PFSK-1 (cell line): ENCODE results near the gene FOXN3.

Source experiments
- FOXP2 ChIP-seq: optimal IDR thresholded peaks from 2 replicates; pipeline ENCODE3; 2011; ENCODE audit warnings: borderline replicate concordance, control low read depth, inconsistent platforms; ENCODE audit not compliant: insufficient read depth; ENCODE audit errors: extremely low read length, extremely low read depth
- POLR2AphosphoS5 ChIP-seq: IDR thresholded peaks from 2 replicates; pipeline ENCODE4 v1.6.1; 2012; ENCODE audit warnings: low read depth, mild to moderate bottlenecking, control low read depth, low read length, moderate library complexity
- SIN3A ChIP-seq: IDR thresholded peaks from 2 replicates; pipeline ENCODE4 v1.6.1; 2012; ENCODE audit warnings: mild to moderate bottlenecking, low read length, moderate library complexity, borderline replicate concordance; ENCODE audit not compliant: insufficient read depth
- TAF1 ChIP-seq: IDR thresholded peaks from 2 replicates; pipeline ENCODE4 v1.6.1; 2012; ENCODE audit warnings: low read length, control low read depth, borderline replicate concordance; ENCODE audit not compliant: insufficient read depth
- TF ChIP-seq, protein P1 (sequence below), 2 experiments: IDR thresholded peaks; 2 replicates each; pipeline versions ENCODE4 v1.6.1 to v1.8.0; 2011 to 2012; ENCODE audit warnings: low read depth in 2 of 2, low read length in 2 of 2, control low read depth in 1 of 2, inconsistent platforms in 1 of 2, mild to moderate bottlenecking in 1 of 2, moderate library complexity in 1 of 2; ENCODE audit not compliant: insufficient read depth in 1 of 2

DNA sequence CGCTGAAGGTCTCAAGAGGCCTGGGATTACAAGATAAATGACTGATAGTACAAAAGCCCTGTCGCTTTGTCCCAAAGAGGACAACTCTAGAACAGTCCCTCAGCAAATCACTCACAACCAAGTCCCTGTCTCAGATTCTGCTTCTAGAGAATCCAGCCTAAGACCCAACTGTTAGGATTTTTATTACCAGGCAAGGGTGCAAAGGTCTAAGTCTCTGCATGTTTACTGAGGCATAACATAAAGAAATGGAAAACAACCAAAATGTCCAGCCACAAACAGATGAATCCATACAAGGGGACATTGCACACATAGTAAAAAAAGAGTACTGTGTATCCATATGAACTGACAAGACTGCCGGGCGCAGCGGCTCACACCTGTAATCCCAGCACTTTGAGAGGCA, 104.1 kb downstream of the FOXN3 start:
- TF ChIP-seq POLR2AphosphoS5 (no peak), SIN3A (no peak), TAF1 (no peak), FOXP2 (no peak)
- TF ChIP-seq, protein P1, sequence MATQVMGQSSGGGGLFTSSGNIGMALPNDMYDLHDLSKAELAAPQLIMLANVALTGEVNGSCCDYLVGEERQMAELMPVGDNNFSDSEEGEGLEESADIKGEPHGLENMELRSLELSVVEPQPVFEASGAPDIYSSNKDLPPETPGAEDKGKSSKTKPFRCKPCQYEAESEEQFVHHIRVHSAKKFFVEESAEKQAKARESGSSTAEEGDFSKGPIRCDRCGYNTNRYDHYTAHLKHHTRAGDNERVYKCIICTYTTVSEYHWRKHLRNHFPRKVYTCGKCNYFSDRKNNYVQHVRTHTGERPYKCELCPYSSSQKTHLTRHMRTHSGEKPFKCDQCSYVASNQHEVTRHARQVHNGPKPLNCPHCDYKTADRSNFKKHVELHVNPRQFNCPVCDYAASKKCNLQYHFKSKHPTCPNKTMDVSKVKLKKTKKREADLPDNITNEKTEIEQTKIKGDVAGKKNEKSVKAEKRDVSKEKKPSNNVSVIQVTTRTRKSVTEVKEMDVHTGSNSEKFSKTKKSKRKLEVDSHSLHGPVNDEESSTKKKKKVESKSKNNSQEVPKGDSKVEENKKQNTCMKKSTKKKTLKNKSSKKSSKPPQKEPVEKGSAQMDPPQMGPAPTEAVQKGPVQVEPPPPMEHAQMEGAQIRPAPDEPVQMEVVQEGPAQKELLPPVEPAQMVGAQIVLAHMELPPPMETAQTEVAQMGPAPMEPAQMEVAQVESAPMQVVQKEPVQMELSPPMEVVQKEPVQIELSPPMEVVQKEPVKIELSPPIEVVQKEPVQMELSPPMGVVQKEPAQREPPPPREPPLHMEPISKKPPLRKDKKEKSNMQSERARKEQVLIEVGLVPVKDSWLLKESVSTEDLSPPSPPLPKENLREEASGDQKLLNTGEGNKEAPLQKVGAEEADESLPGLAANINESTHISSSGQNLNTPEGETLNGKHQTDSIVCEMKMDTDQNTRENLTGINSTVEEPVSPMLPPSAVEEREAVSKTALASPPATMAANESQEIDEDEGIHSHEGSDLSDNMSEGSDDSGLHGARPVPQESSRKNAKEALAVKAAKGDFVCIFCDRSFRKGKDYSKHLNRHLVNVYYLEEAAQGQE (IDR thresholded peaks at IDR 0.05; ENCODE audit: insufficient read depth in 1 of 2, low read depth in 2 of 2, low read length in 2 of 2): no peak
